HG02938 (cell line): ENCODE measurements around the gene SIRPB1.
"Not testable (repeated sequence)": the region's sequence is repeated elsewhere in the genome, so short reads cannot be mapped to it uniquely, and the experiment has no call there.

Experiments
- ATAC-seq: cut with Tn5 transposase; IDR thresholded peaks from one replicate; pipeline ENCODE4 v1.9.1; 2021; ENCODE audit warnings: mild to moderate bottlenecking, moderate library complexity; ENCODE audit not compliant: unreplicated experiment

SIRPB1 gene

DNA sequence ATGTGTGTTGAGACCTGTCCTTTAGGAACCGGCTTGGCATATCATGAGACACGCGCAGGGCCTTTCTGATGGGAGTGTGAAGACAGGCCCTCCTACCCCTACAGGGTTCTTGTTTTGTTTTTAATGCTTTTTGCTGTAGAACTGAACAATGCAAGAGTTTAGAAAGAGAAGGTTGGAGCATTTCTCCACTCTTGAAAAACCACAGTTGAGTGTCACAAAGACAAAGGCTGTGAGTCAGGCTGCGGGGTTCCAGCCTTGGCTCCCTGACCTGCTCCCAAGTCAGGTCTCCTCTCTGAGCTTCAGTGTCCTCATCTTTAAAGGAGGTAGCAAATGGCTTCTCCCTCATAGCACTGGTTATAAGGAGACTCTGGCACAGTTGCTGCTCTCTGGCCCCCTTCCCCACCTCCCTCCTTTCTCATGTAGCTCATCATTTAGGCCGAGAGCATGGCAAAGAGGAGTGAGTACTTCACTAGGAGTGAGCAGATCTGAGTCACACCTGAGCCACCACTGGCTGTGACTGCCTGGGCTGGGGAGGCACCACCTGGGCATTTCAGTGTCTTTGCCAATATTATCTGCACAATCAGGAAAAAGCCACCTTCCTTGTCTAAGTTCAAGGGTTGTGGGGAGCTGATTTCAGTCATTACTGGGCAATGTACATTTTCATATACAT, 11.0 kb downstream of the SIRPB1 start:
- not testable (repeated sequence) for ATAC-seq

- no peak for ATAC-seq
These were observed 19.1 kb downstream of the SIRPB1 start for GRCh38 chr20:1600736-1601135.

DNA sequence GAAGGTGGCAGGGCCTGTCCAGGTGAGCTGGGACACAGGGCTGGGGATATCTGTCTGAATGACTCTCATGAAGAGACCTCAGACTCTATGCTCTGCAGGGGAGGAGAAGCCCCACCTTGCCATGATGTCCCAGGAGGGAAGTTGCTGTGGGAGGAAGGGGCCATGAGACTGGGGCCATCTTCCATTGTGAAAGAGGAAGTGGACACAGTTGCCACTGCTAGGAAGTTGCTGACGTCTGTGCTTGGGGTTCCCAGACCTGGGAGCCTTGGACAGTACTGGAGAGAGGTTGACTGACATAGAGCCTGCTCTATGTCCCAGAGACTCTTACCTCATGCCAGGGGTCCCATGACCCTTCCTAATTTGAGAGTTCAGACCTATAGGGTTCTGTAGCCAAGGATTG, 24.5 kb downstream of the SIRPB1 start:
- ATAC-seq = no peak

DNA sequence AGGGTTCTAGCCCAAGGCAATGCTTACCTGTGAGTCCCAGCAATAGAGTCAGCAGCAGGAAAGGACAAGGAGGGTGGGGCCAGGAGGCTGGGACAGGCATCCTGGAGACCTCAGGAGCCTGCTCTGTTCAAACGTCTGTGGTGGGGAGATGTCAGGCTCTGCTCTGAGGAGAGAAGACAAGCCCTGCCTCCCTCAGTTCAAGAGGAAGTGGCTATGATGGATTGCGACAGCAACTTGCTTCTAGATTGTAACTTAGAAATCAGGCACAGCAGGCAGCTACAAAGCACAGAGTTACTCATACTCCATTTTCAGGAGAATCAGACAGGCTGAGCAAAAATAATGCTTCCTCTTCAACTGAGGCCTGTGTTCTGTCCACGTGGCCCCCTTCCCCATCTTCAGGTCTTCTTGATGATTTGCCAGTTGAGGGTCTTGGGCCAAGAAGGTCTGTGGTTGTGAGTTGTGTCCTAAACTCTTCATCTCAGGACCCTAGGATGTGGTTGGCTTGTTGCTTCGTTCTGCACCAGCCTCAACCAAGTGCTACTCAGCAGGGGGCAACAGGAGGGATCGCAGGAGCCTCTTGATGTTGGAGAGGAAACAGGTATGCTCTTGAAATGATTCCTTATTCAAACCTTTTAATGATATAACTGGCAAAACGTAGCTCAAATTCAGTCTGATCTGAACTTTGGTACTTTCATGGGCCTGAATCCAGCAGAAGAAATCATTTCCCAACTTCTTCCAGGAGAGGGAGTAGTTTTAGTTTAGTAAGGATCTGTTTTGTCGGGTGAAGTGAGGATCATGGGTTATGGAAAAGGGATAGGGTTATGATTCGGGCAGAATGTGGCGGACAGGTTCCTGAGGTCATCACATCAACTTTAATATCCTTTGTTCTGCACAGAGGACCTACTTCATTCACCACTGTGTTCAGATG, 31.0 kb downstream of the SIRPB1 start:
- no peak for ATAC-seq

GRCh38 chr20:1587781-1588532, 31.9 kb downstream of the SIRPB1 start:
- no peak for ATAC-seq

DNA sequence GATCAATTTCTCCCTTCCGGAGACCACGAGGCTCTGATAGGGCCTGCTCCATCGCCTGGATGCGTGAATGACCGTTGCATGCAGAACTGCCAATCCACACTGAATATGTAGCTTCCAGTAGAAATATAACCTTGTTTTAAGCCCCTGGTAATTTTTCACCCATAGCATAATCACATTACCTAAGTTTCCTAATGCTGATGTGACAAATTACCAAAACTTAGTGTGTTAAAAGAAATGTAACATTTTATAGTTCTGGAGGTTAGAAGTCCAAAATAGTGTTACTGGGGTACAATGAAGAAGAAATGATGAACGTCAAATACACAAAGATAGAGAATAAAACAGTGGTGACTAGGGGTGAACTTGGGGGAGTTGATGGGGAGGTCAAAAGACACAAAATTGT, 40.3 kb downstream of the SIRPB1 start:
- ATAC-seq = no peak

- ATAC-seq = no peak
These were observed 41.9 kb downstream of the SIRPB1 start for GRCh38 chr20:1577906-1578305.

GRCh38 chr20:1577313-1577712, 42.5 kb downstream of the SIRPB1 start:
- not testable (repeated sequence) for ATAC-seq

- ATAC-seq = no peak
These were observed 43.2 kb downstream of the SIRPB1 start for GRCh38 chr20:1576641-1577040.

DNA sequence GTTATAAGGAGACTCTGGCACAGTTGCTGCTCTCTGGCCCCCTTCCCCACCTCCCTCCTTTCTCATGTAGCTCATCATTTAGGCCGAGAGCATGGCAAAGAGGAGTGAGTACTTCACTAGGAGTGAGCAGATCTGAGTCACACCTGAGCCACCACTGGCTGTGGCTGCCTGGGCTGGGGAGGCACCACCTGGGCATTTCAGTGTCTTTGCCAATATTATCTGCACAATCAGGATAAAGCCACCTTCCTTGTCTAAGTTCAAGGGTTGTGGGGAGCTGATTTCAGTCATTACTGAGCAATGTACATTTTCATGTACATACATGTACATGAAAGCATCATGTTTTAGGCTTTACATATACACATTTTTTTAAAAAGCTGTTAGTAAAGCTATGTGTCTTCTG, 43.8 kb downstream of the SIRPB1 start:
- not testable (repeated sequence) for ATAC-seq

GRCh38 chr20:1571583-1571982, 48.2 kb downstream of the SIRPB1 start:
- not testable (repeated sequence) for ATAC-seq
